ENCODE data around the gene MRPL12. TPM values are rescaled to one million over a fixed set of nuclear protein-coding genes. Genes with fewer than 3 reads are reported as not detected.

The MRPL12 gene
- total and polyA plus RNA-seq, 2 donors (not counting 1 experiment from before 2014, with no cell fraction given): 23.8 to 25.6 TPM

DNA sequence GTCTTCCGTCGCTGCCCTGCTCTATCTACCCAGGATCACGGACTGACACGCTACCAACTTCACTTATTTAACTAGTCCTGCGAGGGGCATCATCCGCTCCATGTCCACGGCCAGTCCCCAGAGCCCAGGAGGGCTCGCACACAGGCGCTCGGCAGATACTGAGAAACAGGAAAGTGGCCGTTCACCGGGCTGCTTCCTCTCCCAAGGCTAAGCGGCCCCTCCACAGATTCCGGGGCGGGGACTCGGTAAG lies 37.1 kb upstream of the MRPL12 start:
- peaks cover 23% of the 10 kb centered on the region for H3K4me1 Mint-ChIP-seq
- CTCF ChIA-PET: interaction anchor here (1.2 to 1.8 kb wide), 2 partner anchors 18 to 65 kb away, joined by 3 to 5 read pairs; partner anchors contain the start of genes ARL16 and HGS
- peaks cover 0 to 19% of the 10 kb centered on the region in 2 experiments for H3K36me3 ChIP-seq (replicated peaks in 1 of 2; ENCODE audit: control extremely low read depth in 1 of 2, control insufficient read depth in 1 of 2, extremely low read depth in 1 of 2, insufficient read depth in 2 of 2, low read length in 1 of 2)
- DNase-seq (no peak), ATAC-seq (ENCODE audit: low read depth) (peak; percentile 7)
- no peaks in the 10 kb centered on the region for H3K27me3 ChIP-seq (replicated peaks in 1 of 4; ENCODE audit: control extremely low read depth in 1 of 4, control insufficient read depth in 3 of 4, insufficient read depth in 4 of 4, low read length in 3 of 4)
- H3K9me3 Mint-ChIP-seq (ENCODE audit: insufficient read depth): no peaks in the 10 kb centered on the region
- POLR2A ChIA-PET: interaction anchor here (0.5 kb wide), 1 partner anchor 629 kb away, joined by 3 read pairs; no protein-coding TSS in a partner anchor
- TF ChIP-seq, protein P1, sequence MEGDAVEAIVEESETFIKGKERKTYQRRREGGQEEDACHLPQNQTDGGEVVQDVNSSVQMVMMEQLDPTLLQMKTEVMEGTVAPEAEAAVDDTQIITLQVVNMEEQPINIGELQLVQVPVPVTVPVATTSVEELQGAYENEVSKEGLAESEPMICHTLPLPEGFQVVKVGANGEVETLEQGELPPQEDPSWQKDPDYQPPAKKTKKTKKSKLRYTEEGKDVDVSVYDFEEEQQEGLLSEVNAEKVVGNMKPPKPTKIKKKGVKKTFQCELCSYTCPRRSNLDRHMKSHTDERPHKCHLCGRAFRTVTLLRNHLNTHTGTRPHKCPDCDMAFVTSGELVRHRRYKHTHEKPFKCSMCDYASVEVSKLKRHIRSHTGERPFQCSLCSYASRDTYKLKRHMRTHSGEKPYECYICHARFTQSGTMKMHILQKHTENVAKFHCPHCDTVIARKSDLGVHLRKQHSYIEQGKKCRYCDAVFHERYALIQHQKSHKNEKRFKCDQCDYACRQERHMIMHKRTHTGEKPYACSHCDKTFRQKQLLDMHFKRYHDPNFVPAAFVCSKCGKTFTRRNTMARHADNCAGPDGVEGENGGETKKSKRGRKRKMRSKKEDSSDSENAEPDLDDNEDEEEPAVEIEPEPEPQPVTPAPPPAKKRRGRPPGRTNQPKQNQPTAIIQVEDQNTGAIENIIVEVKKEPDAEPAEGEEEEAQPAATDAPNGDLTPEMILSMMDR (IDR thresholded peaks at IDR 0.05): no peak
- TF ChIP-seq EZH2 (IDR thresholded peaks at IDR 0.05; ENCODE audit: borderline replicate concordance, insufficient read depth, low read depth, low read length, poor library complexity, severe bottlenecking): no peak
- H3K27me3 Mint-ChIP-seq: no peaks in the 10 kb centered on the region
- peak overlapping the region; percentile 93 for H3K4me2 ChIP-seq (replicated peaks; ENCODE audit: low read depth, low read length, poor library complexity, severe bottlenecking)
- intact Hi-C loops (cut with micrococcal nuclease): loop anchor here (1.0 to 2.0 kb wide), 5 partner anchors 17 to 427 kb away; partner anchors contain the start of genes ARL16, FAAP100, MRPL12 and NDUFAF8
- H3K79me2 ChIP-seq (ENCODE audit: control insufficient read depth, insufficient read depth, low read length): peaks cover 54% of the 10 kb centered on the region
- H2AFZ ChIP-seq (ENCODE audit: insufficient read depth, low read depth, low read length, poor library complexity, severe bottlenecking): peak overlapping the region; percentile 89
- peak overlapping the region; percentile 88 for H3K27ac Mint-ChIP-seq
- H3K4me3 Mint-ChIP-seq: peak overlapping the region; percentile 91
- no peaks in the 10 kb centered on the region for H3K9me3 ChIP-seq (ENCODE audit: control extremely low read depth in 1 of 3, control insufficient read depth in 2 of 3, insufficient read depth in 1 of 3, low read length in 2 of 3)
- peak overlapping the region; percentile 77 to 98 (median 93) for H3K4me3 ChIP-seq (ENCODE audit: control extremely low read depth in 1 of 5, extremely low read depth in 1 of 5, insufficient read depth in 1 of 5, low read depth in 2 of 5, low read length in 4 of 5)
- H3K27ac ChIP-seq (ENCODE audit: low read length in 2 of 2): peak overlapping the region; percentile 69 to 80
- H4K20me1 ChIP-seq (ENCODE audit: control insufficient read depth, insufficient read depth, low read length, poor library complexity, severe bottlenecking): peaks cover 7% of the 10 kb centered on the region
- WGBS (ENCODE audit: insufficient coverage): 2% methylated on average over 16 of the region's 16 CpGs
- peak overlapping the region; percentile 88 for H3K9ac ChIP-seq (ENCODE audit: low read length)
- H3K4me1 ChIP-seq (ENCODE audit: control insufficient read depth in 2 of 2, insufficient read depth in 2 of 2, low read length in 2 of 2): peaks cover 19 to 25% of the 10 kb centered on the region in 2 donors

Measured in B cell (primary cell).